ENCODE measurements around the gene RNASEH2A.

GRCh38 chr19:12774588-12775555 is 31.5 kb upstream of the RNASEH2A start, which contains the start of gene HOOK2:
- TF ChIP-seq HNF4A (CRISPR knock-in tag; IDR thresholded peaks at IDR 0.05) (peak; percentile 45; the same call in 1 of the 2 replicates), MLLT10 (CRISPR knock-in tag; IDR thresholded peaks at IDR 0.05) (no peak), MYC (CRISPR knock-in tag; IDR thresholded peaks at IDR 0.05; ENCODE audit: borderline replicate concordance) (peak; percentile 55; the same call in 1 of the 2 replicates), E2F2 (CRISPR knock-in tag; IDR thresholded peaks at IDR 0.05; ENCODE audit: borderline replicate concordance) (no peak), REPIN1 (CRISPR knock-in tag; IDR thresholded peaks at IDR 0.05; ENCODE audit: borderline replicate concordance, low read depth) (no peak; the same call in 1 of the 2 replicates), NCOA1 (CRISPR knock-in tag; IDR thresholded peaks at IDR 0.05) (0 out of 2 replicates have a peak, but pooled peaks have one; percentile 22), KAT7 (CRISPR knock-in tag; IDR thresholded peaks at IDR 0.05; ENCODE audit: borderline replicate concordance) (no peak), AKAP8 (CRISPR knock-in tag; IDR thresholded peaks at IDR 0.05) (no peak), MXI1 (IDR thresholded peaks at IDR 0.05; ENCODE audit: borderline replicate concordance, low read depth, low read length) (no peak)
- TF ChIP-seq, protein P1, sequence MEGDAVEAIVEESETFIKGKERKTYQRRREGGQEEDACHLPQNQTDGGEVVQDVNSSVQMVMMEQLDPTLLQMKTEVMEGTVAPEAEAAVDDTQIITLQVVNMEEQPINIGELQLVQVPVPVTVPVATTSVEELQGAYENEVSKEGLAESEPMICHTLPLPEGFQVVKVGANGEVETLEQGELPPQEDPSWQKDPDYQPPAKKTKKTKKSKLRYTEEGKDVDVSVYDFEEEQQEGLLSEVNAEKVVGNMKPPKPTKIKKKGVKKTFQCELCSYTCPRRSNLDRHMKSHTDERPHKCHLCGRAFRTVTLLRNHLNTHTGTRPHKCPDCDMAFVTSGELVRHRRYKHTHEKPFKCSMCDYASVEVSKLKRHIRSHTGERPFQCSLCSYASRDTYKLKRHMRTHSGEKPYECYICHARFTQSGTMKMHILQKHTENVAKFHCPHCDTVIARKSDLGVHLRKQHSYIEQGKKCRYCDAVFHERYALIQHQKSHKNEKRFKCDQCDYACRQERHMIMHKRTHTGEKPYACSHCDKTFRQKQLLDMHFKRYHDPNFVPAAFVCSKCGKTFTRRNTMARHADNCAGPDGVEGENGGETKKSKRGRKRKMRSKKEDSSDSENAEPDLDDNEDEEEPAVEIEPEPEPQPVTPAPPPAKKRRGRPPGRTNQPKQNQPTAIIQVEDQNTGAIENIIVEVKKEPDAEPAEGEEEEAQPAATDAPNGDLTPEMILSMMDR (CRISPR knock-in tag; IDR thresholded peaks at IDR 0.05): 0 out of 2 replicates have a peak, but pooled peaks have one; percentile 12
- TF ChIP-seq, protein P2, sequence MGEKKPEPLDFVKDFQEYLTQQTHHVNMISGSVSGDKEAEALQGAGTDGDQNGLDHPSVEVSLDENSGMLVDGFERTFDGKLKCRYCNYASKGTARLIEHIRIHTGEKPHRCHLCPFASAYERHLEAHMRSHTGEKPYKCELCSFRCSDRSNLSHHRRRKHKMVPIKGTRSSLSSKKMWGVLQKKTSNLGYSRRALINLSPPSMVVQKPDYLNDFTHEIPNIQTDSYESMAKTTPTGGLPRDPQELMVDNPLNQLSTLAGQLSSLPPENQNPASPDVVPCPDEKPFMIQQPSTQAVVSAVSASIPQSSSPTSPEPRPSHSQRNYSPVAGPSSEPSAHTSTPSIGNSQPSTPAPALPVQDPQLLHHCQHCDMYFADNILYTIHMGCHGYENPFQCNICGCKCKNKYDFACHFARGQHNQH (CRISPR knock-in tag; IDR thresholded peaks at IDR 0.05): 0 out of 2 replicates have a peak, but pooled peaks have one; percentile 14
